K562 (cell line): ENCODE results near the gene TBXA2R. TPM values are rescaled to one million over a fixed set of nuclear protein-coding genes. Genes with fewer than 3 reads are reported as not detected.

Experiments
- ATAC-seq: fragments of 200-7000 bp; cut with Tn5 transposase; 3 replicates; pipeline ENCODE4 v1.9.1; 2020; ENCODE audit warnings: moderate library complexity
- BruUV-seq: library from RNA; stranded (reverse); fragments of 400-500 nt; replicated peaks from 2 replicates; lab custom pipeline; 2021; lab: Mats Ljungman, UMichigan
- CTCF ChIA-PET: fragments of 300-600 bp; formaldehyde crosslinking; extraction: SDS; loops from one replicate; lab custom pipeline; 2021; ENCODE audit warnings: low intra/inter-chr PET ratio; lab: Yijun Ruan, JAX
- POLR2A ChIA-PET: fragments of 300-600, 350-650 bp; sonication (Branson Sonifier 250); formaldehyde crosslinking; extraction: SDS; loops from one replicate; lab custom pipeline; 2021; ENCODE audit warnings: antibody characterized with exemption, inconsistent platforms; lab: Yijun Ruan, JAX
- DNase-seq, 4 experiments: peaks; one replicate each; pipeline versions ENCODE4 v3.0.0 to v3.0.0-alpha.2; 2011 to 2018; ENCODE audit warnings: low spot score in 3 of 4, mixed read lengths in 3 of 4; ENCODE audit errors: extremely low read depth in 1 of 4
- FAIRE-seq: peaks from 2 replicates; lab custom pipeline; 2011; peaks lifted over from hg19 to GRCh38; lab: Jason Lieb, UNC
- H2AFZ ChIP-seq: 2 replicates; pipeline ENCODE4 v1.6.0; 2011; ENCODE audit warnings: low read depth, low read length, control low read depth, inconsistent platforms
- H3K27ac ChIP-seq: fragments of 200-600 bp; 3 replicates; pipeline ENCODE4 v1.8.0; 2011; ENCODE audit warnings: low read depth, mild to moderate bottlenecking, control low read depth, inconsistent platforms, low read length, moderate library complexity, mixed read lengths; ENCODE audit errors: extremely low read depth
- H3K27me3 ChIP-seq, 2 experiments: fragments of 300-600 bp in 1 of 2; 2 replicates in 1 of 2; 3 replicates in 1 of 2; pipeline versions ENCODE4 v1.6.0 to v1.8.0; 2011; ENCODE audit warnings: inconsistent platforms in 2 of 2, low read length in 2 of 2, mild to moderate bottlenecking in 1 of 2, mixed read lengths in 1 of 2, moderate library complexity in 1 of 2; ENCODE audit not compliant: control insufficient read depth in 2 of 2, insufficient read depth in 2 of 2
- H3K36me3 ChIP-seq: fragments of 300-600 bp; 3 replicates; pipeline ENCODE4 v1.8.0; 2011; ENCODE audit warnings: mild to moderate bottlenecking, low read length, inconsistent platforms; ENCODE audit not compliant: control insufficient read depth, insufficient read depth
- H3K4me1 ChIP-seq, 2 experiments: fragments of 200-600 bp in 1 of 2; replicated peaks in 1 of 2; 2 replicates in 1 of 2; 3 replicates in 1 of 2; pipeline versions ENCODE4 v1.5.1 to v1.8.0; 2011; ENCODE audit warnings: inconsistent platforms in 2 of 2, low read length in 2 of 2, mild to moderate bottlenecking in 1 of 2, mixed read lengths in 1 of 2, moderate library complexity in 1 of 2; ENCODE audit not compliant: control insufficient read depth in 2 of 2, insufficient read depth in 2 of 2
- H3K4me2 ChIP-seq: 2 replicates; pipeline ENCODE4 v1.6.1; 2011; ENCODE audit warnings: low read length, control low read depth, inconsistent platforms, mixed read lengths; ENCODE audit not compliant: insufficient read depth
- H3K4me3 ChIP-seq: fragments of 200-600 bp; sonication (generic), shearing (Covaris generic); 2 replicates; pipeline ENCODE4 v1.5.1; 2016; ENCODE audit warnings: control low read depth, inconsistent platforms
- H3K79me2 ChIP-seq: fragments of 200-600 bp; 3 replicates; pipeline ENCODE4 v1.8.0; 2011; ENCODE audit warnings: low read length, inconsistent platforms; ENCODE audit not compliant: control insufficient read depth, insufficient read depth
- H3K9ac ChIP-seq, 2 experiments: 2 replicates each; pipeline versions ENCODE4 v1.6.0 to v1.6.1; 2011; ENCODE audit warnings: low read depth in 2 of 2, low read length in 2 of 2, control low read depth in 1 of 2, inconsistent platforms in 1 of 2, mild to moderate bottlenecking in 1 of 2, mixed read lengths in 1 of 2; ENCODE audit not compliant: insufficient read depth in 1 of 2
- H3K9me1 ChIP-seq: one replicate; pipeline ENCODE4 v1.6.0; 2011; ENCODE audit warnings: inconsistent platforms, mild to moderate bottlenecking, low read length, moderate library complexity; ENCODE audit not compliant: control insufficient read depth, insufficient read depth
- H3K9me3 ChIP-seq: replicated peaks from 2 replicates; pipeline ENCODE4 v1.5.1; 2011; ENCODE audit warnings: low read depth, low read length, inconsistent platforms; ENCODE audit not compliant: control insufficient read depth, insufficient read depth
- H4K20me1 ChIP-seq: replicated peaks from 2 replicates; pipeline ENCODE4 v1.6.1; 2011; ENCODE audit warnings: low read length, inconsistent platforms, mixed read lengths; ENCODE audit not compliant: control insufficient read depth, insufficient read depth
- ATF1 ChIP-seq, 2 experiments: fragments of 450-650 bp in 1 of 2; IDR thresholded peaks; 2 replicates each; pipeline ENCODE4 v1.6.1; 2016; ENCODE audit warnings: missing compliant biosample characterization in 1 of 2, missing genetic modification characterization in 1 of 2
- CTBP1 ChIP-seq: fragments of 450-650 bp; IDR thresholded peaks from 2 replicates; pipeline ENCODE4 v1.6.1; 2016; ENCODE audit warnings: borderline replicate concordance
- FUS ChIP-seq: fragments of 200-400 bp; formaldehyde crosslinking; optimal IDR thresholded peaks from 2 replicates; pipeline ENCODE3; 2017; ENCODE audit warnings: low read depth, low read length
- GABPB1 ChIP-seq: sonication (generic); formaldehyde crosslinking; IDR thresholded peaks from 2 replicates; pipeline ENCODE4 v1.8.0; 2022; ENCODE audit warnings: mild to moderate bottlenecking, missing genetic modification reagents
- GATAD2A ChIP-seq: fragments of 450-650 bp; IDR thresholded peaks from 2 replicates; pipeline ENCODE4 v1.6.1; 2017
- JUN ChIP-seq, 2 experiments: sonication (generic) in 1 of 2; formaldehyde crosslinking in 1 of 2; IDR thresholded peaks; 2 replicates each; pipeline versions ENCODE4 v1.6.1 to v1.8.0; 2012 to 2022; ENCODE audit warnings: borderline replicate concordance in 2 of 2, mild to moderate bottlenecking in 2 of 2, improper control_type of control experiment in 1 of 2, low read depth in 1 of 2, low read length in 1 of 2, missing genetic modification reagents in 1 of 2
- KAT7 ChIP-seq: sonication (generic); formaldehyde crosslinking; IDR thresholded peaks from 2 replicates; pipeline ENCODE4 v1.8.0; 2022; ENCODE audit warnings: missing genetic modification reagents, mild to moderate bottlenecking, borderline replicate concordance
- LARP7 ChIP-seq: fragments of 450-650 bp; IDR thresholded peaks from 2 replicates; pipeline ENCODE4 v1.6.1; 2016
- NEUROD1 ChIP-seq: fragments of 150-350 bp; IDR thresholded peaks from 2 replicates; pipeline ENCODE4 v1.6.1; 2014; ENCODE audit warnings: borderline replicate concordance, low read length, low read depth; ENCODE audit not compliant: partially characterized antibody
- RREB1 ChIP-seq: fragments of 250-450 bp; sonication (Bioruptor Pico); IDR thresholded peaks from 2 replicates; pipeline ENCODE4 v1.4.0; 2020
- SMARCC2 ChIP-seq: fragments of 450-650 bp; IDR thresholded peaks from 2 replicates; pipeline ENCODE4 v1.6.1; 2017; ENCODE audit warnings: antibody characterized with exemption, moderate library complexity, mild to moderate bottlenecking, low read depth
- SUPT5H ChIP-seq: fragments of 450-650 bp; IDR thresholded peaks from 2 replicates; pipeline ENCODE4 v1.6.1; 2016
- TAF15 ChIP-seq: fragments of 200-400 bp; formaldehyde crosslinking; IDR thresholded peaks from 2 replicates; pipeline ENCODE4 v1.6.1; 2017; ENCODE audit warnings: mild to moderate bottlenecking, low read depth, low read length, moderate library complexity
- ZBTB5 ChIP-seq: fragments of 450-650 bp; IDR thresholded peaks from 2 replicates; pipeline ENCODE4 v1.6.1; 2017; ENCODE audit warnings: antibody characterized with exemption
- ZFP1 ChIP-seq: fragments of 450-650 bp; formaldehyde crosslinking; IDR thresholded peaks from 2 replicates; pipeline ENCODE4 v1.4.0; 2020; ENCODE audit warnings: mild to moderate bottlenecking, mixed read lengths
- ZFP30 ChIP-seq: fragments of 250-450 bp; sonication (Bioruptor Pico); IDR thresholded peaks from 2 replicates; pipeline ENCODE4 v1.8.0; 2022; ENCODE audit warnings: moderate library complexity, mild to moderate bottlenecking, inconsistent platforms, borderline replicate concordance
- ZNF785 ChIP-seq: fragments of 250-450 bp; sonication (Bioruptor Pico); IDR thresholded peaks from 2 replicates; pipeline ENCODE4 v1.4.0; 2020; ENCODE audit warnings: mild to moderate bottlenecking
- WGBS: fragments of 100-300 bp; shearing (Covaris generic); methylation state at CpG from one replicate; pipeline ENCODE4 v1.1.6; 2016; ENCODE audit warnings: low coverage, mixed read lengths; ENCODE audit not compliant: insufficient coverage; ENCODE audit errors: missing lambda C conversion rate; 5-methylcytosine and 5-hydroxymethylcytosine counted together
- in situ Hi-C: fragments of 300-500 bp; cut with MboI; formaldehyde crosslinking; loops from 4 replicates; pipeline ENCODE4 v1.15.0; 2018; ENCODE audit warnings: inconsistent platforms, mixed read lengths
- intact Hi-C: fragments of 100-400 bp; cut with micrococcal nuclease; formaldehyde crosslinking; loops from 2 replicates; pipeline ENCODE4 v1.14.2; 2022
- polyA plus RNA-seq, 8 experiments: library from polyadenylated mRNA; depleted of rRNA in 4 of 8; stranded (reverse) in 5 of 8; unstranded in 3 of 8; fragments of >200 nt; fragmentation: Nextera tagmentation in 2 of 8; fragmentation: Illumina TruSeq in 1 of 8; extraction: Ambion mirVana in 2 of 8; extraction: Trizol in 1 of 8; gene quantifications; 2 replicates each; pipeline versions ENCODE4 v1.2.1 to v1.2.3, GENCODE V29; 2011 to 2014; ENCODE audit warnings: inconsistent platforms in 1 of 8, missing spikeins in 1 of 8
- total RNA-seq, 7 experiments: library from RNA; depleted of rRNA in 6 of 7; stranded (reverse); fragments of >200 nt in 6 of 7; fragmentation: Illumina TruSeq in 2 of 7; extraction: Trizol in 2 of 7; gene quantifications; 2 replicates each; pipeline versions ENCODE4 v1.2.1 to v1.2.3, GENCODE V29; 2011 to 2021; ENCODE audit warnings: low replicate concordance in 1 of 7

Gene TBXA2R
- total and polyA plus RNA-seq, 9 of the 15 experiments (the other 6 are each of a cell fraction or from before 2014, with no cell fraction given): 1.5 to 24.0 (median 2.8) TPM

- no peak overlapping the region for H3K4me3 ChIP-seq
- DNase-seq (no peak), FAIRE-seq (no peak), ATAC-seq (no peak)
- in situ Hi-C loops (no loop called here), intact Hi-C loops (no loop called here)
- no TSS peak for BruUV-seq
- H3K9me1 ChIP-seq: peaks cover 7% of the 10 kb centered on the region
- TF ChIP-seq KAT7: no peak
- no peak for TF ChIP-seq LARP7
- no peak for TF ChIP-seq GATAD2A
- no peak for TF ChIP-seq ZBTB5
- TF ChIP-seq ATF1 (CRISPR knock-in tag; IDR thresholded peaks at IDR 0.05): no peak
- no peak for TF ChIP-seq ATF1 (tag; IDR thresholded peaks at IDR 0.05)
- no peak for TF ChIP-seq ZNF785 (CRISPR knock-in tag)
- TF ChIP-seq TAF15: no peak
- TF ChIP-seq CTBP1: no peak
- no peak for TF ChIP-seq GABPB1 (CRISPR knock-in tag)
- no peak for TF ChIP-seq ZFP30 (CRISPR knock-in tag)
- TF ChIP-seq ZFP1 (CRISPR knock-in tag): no peak
- no peak for TF ChIP-seq RREB1
- TF ChIP-seq NEUROD1: no peak
- no peak for TF ChIP-seq SUPT5H
- no peak for TF ChIP-seq SMARCC2
- TF ChIP-seq FUS: no peak
- no peak for TF ChIP-seq JUN (IDR thresholded peaks at IDR 0.05; ENCODE audit: borderline replicate concordance, low read depth, low read length)
- no peak for TF ChIP-seq JUN (CRISPR knock-in tag; IDR thresholded peaks at IDR 0.05; ENCODE audit: borderline replicate concordance)
- POLR2A ChIA-PET: interaction anchor here (0.7 to 0.8 kb wide), 2 partner anchors 34 to 36 kb away, joined by 3 read pairs; no protein-coding TSS in a partner anchor
- peak overlapping the region in 1 of 2 experiments; percentile 36; a peak in 1 of 4 replicates for H3K9ac ChIP-seq
- no peak overlapping the region for H3K27ac ChIP-seq
- peaks cover 14% of the 10 kb centered on the region for H4K20me1 ChIP-seq
- WGBS: 93% methylated on average over 8 of the region's 9 CpGs
- H3K4me2 ChIP-seq: no peak overlapping the region
- H2AFZ ChIP-seq: no peak overlapping the region
- peaks cover 57% of the 10 kb centered on the region for H3K36me3 ChIP-seq
- CTCF ChIA-PET: no interaction called here
- peaks cover 36% of the 10 kb centered on the region for H3K79me2 ChIP-seq
- peaks cover 10 to 64% of the 10 kb centered on the region in 2 experiments; a peak in 4 of 5 replicates for H3K4me1 ChIP-seq
- no peaks in the 10 kb centered on the region for H3K9me3 ChIP-seq
- no peaks in the 10 kb centered on the region for H3K27me3 ChIP-seq
Measured at GRCh38 chr19:3551792-3552095, 54.9 kb downstream of the TBXA2R start.
